GM19397 (cell line): Measurements from ENCODE around the gene SLC37A3.
"Not testable (repeated sequence)": the region's sequence is repeated elsewhere in the genome, so short reads cannot be mapped to it uniquely, and the experiment has no call there.

Experiments used
- ATAC-seq: cut with Tn5 transposase; IDR thresholded peaks from one replicate; pipeline ENCODE4 v1.9.1; 2021; ENCODE audit warnings: mild to moderate bottlenecking, moderate library complexity; ENCODE audit not compliant: unreplicated experiment

The SLC37A3 gene

DNA sequence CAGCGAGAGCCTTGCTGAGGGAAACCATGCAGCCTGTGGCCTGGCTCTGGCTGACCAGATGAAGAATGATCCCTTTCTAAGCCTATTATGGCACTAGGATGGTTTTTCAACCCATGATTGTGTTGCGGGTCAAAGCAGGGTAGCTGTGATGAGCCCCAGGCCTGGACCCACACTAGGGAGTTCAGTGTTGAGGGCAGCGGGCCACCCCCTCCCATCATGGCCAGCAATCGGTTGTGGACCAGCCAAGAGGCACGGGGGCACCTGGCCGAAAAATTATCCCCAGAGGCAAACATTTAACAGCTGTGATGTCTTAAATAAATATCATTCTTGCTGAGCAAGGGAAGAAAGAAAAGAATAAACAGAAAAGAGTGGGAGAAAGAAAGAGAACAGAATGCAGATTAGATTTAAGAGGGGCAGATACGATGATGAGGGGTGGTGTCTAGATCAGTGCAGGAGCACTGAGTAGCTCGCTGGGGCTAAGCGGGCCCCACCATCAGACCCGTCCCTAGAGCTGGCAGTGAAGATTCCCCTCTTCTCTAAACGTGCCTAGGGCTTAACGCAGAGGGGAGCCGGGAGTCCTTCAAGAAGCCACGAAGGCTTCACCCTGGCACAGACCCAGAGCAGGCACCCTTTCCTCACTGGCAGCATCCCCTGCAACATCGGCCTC, 82.7 kb downstream of the SLC37A3 start:
- ATAC-seq = no peak

DNA sequence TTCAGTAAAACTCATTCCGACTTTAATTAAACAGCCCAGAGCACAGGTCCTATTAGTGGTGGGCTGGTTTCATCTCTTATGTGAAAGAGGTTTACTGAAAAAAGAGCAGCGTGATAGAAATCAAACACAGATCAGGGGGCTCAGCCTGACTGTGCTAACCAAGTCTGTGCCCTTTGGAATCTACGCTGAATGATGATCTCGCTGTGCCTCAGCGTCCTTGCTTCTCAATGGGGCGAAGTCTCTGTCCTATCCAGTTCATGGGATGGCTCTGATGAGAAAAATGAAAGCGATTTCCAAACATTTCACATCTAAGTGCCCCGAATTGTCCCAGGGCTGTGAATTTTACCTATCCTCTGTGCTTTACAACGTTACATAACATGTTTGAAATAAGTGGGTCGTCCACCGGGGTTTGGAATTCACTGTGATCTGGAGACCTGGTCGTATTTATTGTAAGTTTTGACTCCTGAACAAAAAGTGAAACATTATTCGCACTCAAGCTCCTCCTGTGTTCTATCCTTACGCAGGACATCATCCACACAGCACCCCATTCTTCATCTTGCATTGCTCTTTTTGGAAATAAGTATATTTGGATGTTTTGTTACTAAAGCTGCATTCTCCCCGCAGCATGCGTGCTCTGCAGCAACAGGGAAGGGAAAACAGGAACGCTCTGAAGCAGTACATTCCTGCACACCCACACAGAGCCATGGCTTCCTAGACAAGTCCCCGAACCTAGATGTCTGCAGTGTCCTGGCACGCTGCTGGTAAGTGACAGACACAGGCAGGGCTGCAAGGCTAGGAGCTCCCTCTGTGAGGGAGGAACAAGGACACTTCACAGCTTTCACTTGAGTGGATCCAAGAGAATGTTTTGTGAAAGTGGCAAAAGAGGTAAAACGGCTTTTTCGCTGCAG, 83.5 kb downstream of the SLC37A3 start:
- ATAC-seq = no peak

- no peak for ATAC-seq
Measured at GRCh38 chr7:140312141-140312846, 86.0 kb downstream of the SLC37A3 start.

- ATAC-seq = not testable (repeated sequence)
Measured at GRCh38 chr7:140311128-140311527, 87.2 kb downstream of the SLC37A3 start.

GRCh38 chr7:140310337-140311002, 87.9 kb downstream of the SLC37A3 start:
- no peak for ATAC-seq

DNA sequence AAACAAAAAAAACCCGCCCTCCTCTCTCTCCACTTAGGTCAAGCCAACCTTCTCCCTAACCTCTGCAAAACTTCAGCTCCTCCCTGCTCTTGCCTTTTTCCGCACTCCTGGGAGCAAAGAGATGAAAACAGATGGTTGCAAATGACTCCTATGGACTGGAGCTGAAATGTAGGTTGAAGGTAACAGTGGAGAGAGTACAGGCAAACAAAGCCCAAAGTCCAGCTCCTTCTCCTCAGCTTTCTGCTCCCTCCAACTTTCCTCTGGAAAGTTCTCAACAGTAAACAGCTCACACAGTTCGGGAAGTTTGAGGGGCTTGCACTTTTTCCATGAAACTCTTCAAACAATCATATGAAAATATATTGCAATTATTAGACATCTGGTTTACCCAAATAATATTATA, 90.3 kb downstream of the SLC37A3 start:
- no peak for ATAC-seq

GRCh38 chr7:140304191-140304799, 94.0 kb downstream of the SLC37A3 start:
- ATAC-seq = no peak

DNA sequence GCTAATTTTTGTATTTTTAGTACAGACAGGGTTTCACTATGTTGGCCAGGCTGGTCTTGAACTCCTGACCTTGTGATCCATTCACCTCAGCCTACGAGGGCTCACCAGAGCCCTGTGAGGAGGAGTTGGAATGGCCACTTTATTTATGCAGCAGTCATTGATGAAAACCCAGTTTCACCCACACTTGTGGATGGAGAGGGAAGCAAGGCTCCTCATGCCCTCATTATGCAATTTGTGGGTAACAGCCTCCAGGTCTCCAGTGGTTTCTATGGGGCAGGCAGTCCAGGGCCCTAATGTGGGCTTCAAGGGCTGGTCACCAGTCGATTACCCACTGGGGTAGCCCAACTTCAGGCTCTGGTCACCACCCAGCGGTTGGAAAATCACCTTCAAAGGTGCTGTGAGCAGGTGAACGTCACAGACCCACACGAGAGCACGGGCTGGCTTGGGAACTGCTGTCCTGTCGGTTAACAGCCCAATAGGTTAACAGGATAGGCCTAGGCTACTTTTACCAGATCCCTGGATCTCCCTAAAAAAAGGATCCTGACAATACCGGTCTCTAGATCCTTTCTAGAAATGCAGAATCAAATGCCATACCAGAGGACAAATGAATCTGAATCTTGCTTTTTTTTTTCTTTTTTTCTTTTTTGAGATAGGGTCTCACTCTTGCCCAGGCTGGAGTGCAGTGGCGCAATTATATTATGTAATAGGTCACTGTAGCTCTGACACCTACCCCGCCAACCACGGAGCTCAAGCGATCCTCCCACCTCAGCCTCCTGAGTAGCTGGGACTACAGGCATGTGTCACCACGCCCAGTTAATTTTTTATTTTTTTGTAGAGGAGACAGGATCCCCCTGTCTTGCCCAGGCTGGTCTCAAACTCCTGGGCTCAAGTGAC, 97.8 kb downstream of the SLC37A3 start:
- ATAC-seq = no peak

- no peak for ATAC-seq
Measured at GRCh38 chr7:140298213-140298612, 100.1 kb downstream of the SLC37A3 start.

DNA sequence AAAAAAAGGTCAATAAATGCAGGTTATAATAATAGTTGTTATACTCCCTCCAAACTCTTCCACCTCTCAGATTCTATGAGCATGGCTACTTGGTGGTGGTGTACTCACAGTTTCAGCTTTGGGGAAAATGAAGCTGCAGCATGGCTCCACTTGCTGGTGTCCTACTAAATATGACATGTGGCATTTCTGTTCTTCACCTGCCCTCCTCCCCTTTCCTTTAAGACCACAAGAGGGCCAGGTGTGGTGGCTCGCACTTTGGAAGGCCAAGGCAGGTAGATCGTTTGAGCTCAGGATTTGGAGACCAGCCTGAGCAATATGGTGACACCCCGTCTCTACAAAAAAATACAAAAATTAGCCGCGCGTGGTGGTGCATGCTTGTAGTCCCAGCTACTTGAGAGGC, 101.1 kb downstream of the SLC37A3 start:
- ATAC-seq = no peak

- ATAC-seq = no peak
Measured at GRCh38 chr7:140295224-140295738, 103.0 kb downstream of the SLC37A3 start.

DNA sequence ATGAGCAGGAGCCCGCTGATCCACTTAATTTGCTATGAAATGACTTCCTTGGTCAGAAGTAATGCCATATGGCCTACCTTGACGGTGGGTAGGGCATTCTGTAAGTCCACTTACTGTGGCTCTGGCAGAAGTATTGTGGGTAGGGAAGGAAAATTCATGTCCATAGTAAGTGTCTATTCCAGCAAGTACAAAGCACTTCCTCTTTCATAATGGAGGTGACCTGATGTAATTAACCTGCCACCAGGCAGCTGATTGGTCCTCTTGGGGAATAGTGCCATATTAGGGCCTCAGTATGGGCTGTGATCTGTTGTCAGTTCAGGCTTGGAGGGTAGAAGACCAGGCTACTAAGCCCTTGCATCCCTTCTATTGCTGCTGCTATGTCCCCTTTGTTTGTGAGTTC, 103.9 kb downstream of the SLC37A3 start:
- ATAC-seq = no peak

- no peak for ATAC-seq
Measured at GRCh38 chr7:140292438-140292837, 105.9 kb downstream of the SLC37A3 start.

- ATAC-seq = no peak
Measured at GRCh38 chr7:140289804-140290203, 108.5 kb downstream of the SLC37A3 start.

DNA sequence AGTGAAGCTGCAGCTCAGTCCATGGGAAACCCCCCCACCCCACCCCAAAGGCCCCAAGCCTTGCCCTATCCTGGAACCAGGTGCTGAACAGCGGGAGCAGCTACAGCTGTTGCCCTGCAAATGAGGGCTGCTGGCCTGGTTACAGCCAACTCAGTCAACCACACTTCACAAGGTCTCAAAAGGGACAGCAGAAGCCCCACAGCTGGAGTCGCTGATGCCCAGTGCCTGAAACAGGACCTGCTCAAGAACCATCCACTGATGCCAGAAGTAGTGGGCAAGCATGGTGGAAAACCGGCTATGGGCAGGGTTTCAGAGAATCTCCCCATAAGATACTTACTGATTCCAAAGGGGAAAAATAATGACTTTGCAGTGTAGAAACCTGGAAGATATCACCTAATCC, 110.3 kb downstream of the SLC37A3 start:
- ATAC-seq = no peak

GRCh38 chr7:140285938-140286337, 112.4 kb downstream of the SLC37A3 start:
- no peak for ATAC-seq

GRCh38 chr7:140284062-140284461, 114.3 kb downstream of the SLC37A3 start:
- no peak for ATAC-seq
